WTC11 (cell line): ENCODE data around the gene CCDC167. TPM values are rescaled to one million over a fixed set of nuclear protein-coding genes. Genes with fewer than 3 reads are reported as not detected.

Experiments used
- ATAC-seq: fragments of 200-7000 bp; cut with Tn5 transposase; 2 replicates; pipeline ENCODE4 v1.10.0; 2021; ENCODE audit warnings: mild to moderate bottlenecking, moderate library complexity
- CTCF ChIA-PET: fragments of 300-600 bp; sonication (Branson Sonifier 250); formaldehyde crosslinking; loops from one replicate; lab custom pipeline; 2021; ENCODE audit warnings: antibody characterized with exemption; lab: Charles Lee
- POLR2A ChIA-PET: fragments of 350-600 bp; sonication (Branson Sonifier 250); formaldehyde crosslinking; loops from one replicate; lab custom pipeline; 2021; ENCODE audit warnings: antibody characterized with exemption; lab: Charles Lee
- DNase-seq: peaks from one replicate; pipeline ENCODE4 v3.0.0; 2021; ENCODE audit warnings: low spot score
- H3K27ac Mint-ChIP-seq: 2 replicates; pipeline ENCODE4 v1.8.0; 2021; ENCODE audit warnings: mixed read lengths
- H3K27me3 Mint-ChIP-seq: 2 replicates; pipeline ENCODE4 v1.8.0; 2021; ENCODE audit warnings: low read depth, mild to moderate bottlenecking, moderate library complexity, mixed read lengths
- H3K36me3 Mint-ChIP-seq: 2 replicates; pipeline ENCODE4 v1.8.0; 2021; ENCODE audit warnings: mixed read lengths
- H3K4me1 Mint-ChIP-seq: 2 replicates; pipeline ENCODE4 v1.8.0; 2022; ENCODE audit warnings: mixed read lengths
- H3K4me3 Mint-ChIP-seq: 2 replicates; pipeline ENCODE4 v1.8.0; 2021; ENCODE audit warnings: mild to moderate bottlenecking, moderate library complexity, mixed read lengths
- H3K9me3 Mint-ChIP-seq: 2 replicates; pipeline ENCODE4 v1.8.0; 2021; ENCODE audit warnings: mixed read lengths
- AR ChIP-seq: fragments of 250-450 bp; sonication (Bioruptor Pico); IDR thresholded peaks from 2 replicates; pipeline ENCODE4 v1.9.0; 2021; ENCODE audit warnings: mild to moderate bottlenecking
- ARID4B ChIP-seq: sonication (generic); formaldehyde crosslinking; IDR thresholded peaks from 2 replicates; pipeline ENCODE4 v1.8.0; 2023; ENCODE audit warnings: missing genetic modification reagents, mild to moderate bottlenecking, borderline replicate concordance
- ATF2 ChIP-seq: sonication (generic); formaldehyde crosslinking; IDR thresholded peaks from 2 replicates; pipeline ENCODE4 v1.8.1; 2022; ENCODE audit warnings: low read depth, missing genetic modification reagents, borderline replicate concordance
- E2F4 ChIP-seq: sonication (generic); formaldehyde crosslinking; IDR thresholded peaks from 2 replicates; pipeline ENCODE4 v1.8.1; 2022; ENCODE audit warnings: low read depth, mild to moderate bottlenecking, moderate library complexity, missing genetic modification reagents, borderline replicate concordance
- HMGA2 ChIP-seq: fragments of 250-450 bp; sonication (Bioruptor Pico); IDR thresholded peaks from 2 replicates; pipeline ENCODE4 v1.4.0; 2021; ENCODE audit warnings: mild to moderate bottlenecking, moderate library complexity
- SP1 ChIP-seq: sonication (generic); formaldehyde crosslinking; conservative IDR thresholded peaks from 2 replicates; pipeline ENCODE4 v1.8.1; 2022; ENCODE audit warnings: missing genetic modification reagents
- STAT6 ChIP-seq: sonication (generic); formaldehyde crosslinking; conservative IDR thresholded peaks from 2 replicates; pipeline ENCODE4 v1.8.1; 2023; ENCODE audit warnings: mild to moderate bottlenecking, low read depth, missing genetic modification reagents, moderate library complexity
- TEAD1 ChIP-seq: sonication (generic); formaldehyde crosslinking; IDR thresholded peaks from 2 replicates; pipeline ENCODE4 v1.8.0; 2022; ENCODE audit warnings: mild to moderate bottlenecking, missing genetic modification reagents
- TP53 ChIP-seq: sonication (generic); formaldehyde crosslinking; IDR thresholded peaks from 2 replicates; pipeline ENCODE4 v1.8.1; 2023; ENCODE audit warnings: mild to moderate bottlenecking, missing genetic modification reagents
- ZNF232 ChIP-seq: sonication (generic); formaldehyde crosslinking; IDR thresholded peaks from 2 replicates; pipeline ENCODE4 v1.8.0; 2022; ENCODE audit warnings: mild to moderate bottlenecking, missing genetic modification reagents
- ZNF416 ChIP-seq: fragments of 250-450 bp; sonication (Bioruptor Pico); IDR thresholded peaks from 2 replicates; pipeline ENCODE4 v1.9.0; 2021; ENCODE audit warnings: mild to moderate bottlenecking, inconsistent platforms
- ZNF671 ChIP-seq: fragments of 250-450 bp; sonication (Bioruptor Pico); IDR thresholded peaks from 2 replicates; pipeline ENCODE4 v1.8.0; 2021; ENCODE audit warnings: mild to moderate bottlenecking
- total RNA-seq: library from RNA; stranded (reverse); gene quantifications from 3 replicates; pipeline ENCODE4 v1.2.3, GENCODE V29; 2021

The CCDC167 gene
- total RNA-seq, 1 experiment from 2014 or later: 19.1 TPM

GRCh38 chr6:37441651-37442050 is 58.0 kb downstream of the CCDC167 start:
- DNase-seq (no peak), ATAC-seq (no peak)
- H3K4me1 Mint-ChIP-seq: no peaks in the 10 kb centered on the region
- no peaks in the 10 kb centered on the region for H3K27me3 Mint-ChIP-seq
- ChIA-PET CTCF (no interaction called here), POLR2A (no interaction called here)
- peaks cover 27% of the 10 kb centered on the region for H3K36me3 Mint-ChIP-seq
- TF ChIP-seq SP1 (CRISPR knock-in tag): no peak
- TF ChIP-seq TP53 (CRISPR knock-in tag): no peak
- no peak for TF ChIP-seq ARID4B (CRISPR knock-in tag)
- no peak for TF ChIP-seq ZNF232 (CRISPR knock-in tag)
- TF ChIP-seq ZNF671 (CRISPR knock-in tag): no peak
- no peak for TF ChIP-seq ZNF416 (CRISPR knock-in tag)
- no peak for TF ChIP-seq AR (CRISPR knock-in tag)
- no peak for TF ChIP-seq E2F4
- no peak for TF ChIP-seq STAT6 (CRISPR knock-in tag)
- no peak for TF ChIP-seq TEAD1 (CRISPR knock-in tag)
- TF ChIP-seq ATF2 (CRISPR knock-in tag): no peak
- H3K27ac Mint-ChIP-seq: no peak overlapping the region
- H3K4me3 Mint-ChIP-seq: no peak overlapping the region
- no peaks in the 10 kb centered on the region for H3K9me3 Mint-ChIP-seq

GRCh38 chr6:37438930-37439329 is 60.8 kb downstream of the CCDC167 start:
- peaks cover 6% of the 10 kb centered on the region for H3K4me1 Mint-ChIP-seq
- TF ChIP-seq HMGA2 (CRISPR knock-in tag): no peak
- peaks cover 8% of the 10 kb centered on the region for H3K36me3 Mint-ChIP-seq
- POLR2A ChIA-PET: no interaction called here
- H3K9me3 Mint-ChIP-seq: no peaks in the 10 kb centered on the region
- CTCF ChIA-PET: interaction anchor here (0.8 kb wide), 1 partner anchor 21 kb away, joined by 4 read pairs; no protein-coding TSS in a partner anchor
- no peak overlapping the region for H3K4me3 Mint-ChIP-seq
- ATAC-seq (no peak), DNase-seq (no peak)
- no peak overlapping the region; the same call in 1 of the 2 replicates for H3K27ac Mint-ChIP-seq
- H3K27me3 Mint-ChIP-seq: no peaks in the 10 kb centered on the region
